Measurements from ENCODE around the gene LRP3. TPM values are rescaled to one million over a fixed set of nuclear protein-coding genes. Genes with fewer than 3 reads are reported as not detected.
"Not testable (repeated sequence)": the region's sequence is repeated elsewhere in the genome, so short reads cannot be mapped to it uniquely, and the experiment has no call there.

Gene LRP3
- 46.9 TPM for total RNA-seq (ENCODE audit: unreplicated experiment)
- long read RNA-seq, partial matches to known transcripts, result 0 of 2 reads
- long read RNA-seq, other reads (novel, unspliced or antisense), result 1 of 2 reads

DNA sequence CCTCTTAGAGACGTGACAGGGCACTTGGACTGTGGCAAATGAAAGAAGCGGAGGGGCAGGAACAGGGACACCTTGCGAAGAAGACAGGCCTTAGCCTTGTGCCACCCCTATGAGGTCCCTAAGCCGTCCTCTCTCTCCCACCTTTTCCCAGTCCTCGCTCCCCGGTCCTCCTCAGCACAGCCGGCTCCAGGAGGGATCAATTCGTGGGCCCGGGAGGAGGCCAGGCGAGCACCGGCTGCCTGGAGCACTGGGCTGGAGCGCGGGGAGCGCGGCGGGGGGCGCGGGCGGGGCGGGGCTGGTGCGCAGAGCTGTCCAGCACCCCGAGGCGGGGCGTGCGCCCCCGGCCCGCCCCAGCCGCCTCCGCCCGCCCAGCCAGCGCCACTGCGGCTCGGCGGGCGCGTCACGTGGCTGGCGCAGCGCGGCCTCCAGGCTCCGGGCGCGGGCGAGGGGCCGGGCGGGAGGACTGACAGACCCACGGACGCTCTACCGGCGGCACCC is at the start of gene LRP3:
Gene LRP3 (plus strand): TSS at position 466 of the 498 bp plus-strand sequence. CDS start 456 bp downstream, outside the sequence.
- peaks cover 10% of the 10 kb centered on the region for H3K9me3 Mint-ChIP-seq (ENCODE audit: unreplicated experiment)
- no peak within 1 kb of the TSS for H3K27ac Mint-ChIP-seq (ENCODE audit: unreplicated experiment)
- DNase-seq, result peak; percentile 65

GRCh38 chr19:33146209-33146608 is 47.9 kb upstream of the LRP3 start:
- DNase-seq, result no peak
- H3K9me3 Mint-ChIP-seq (ENCODE audit: unreplicated experiment), result no peaks in the 10 kb centered on the region
- no peak overlapping the region for H3K4me3 Mint-ChIP-seq (ENCODE audit: unreplicated experiment)
- no peaks in the 10 kb centered on the region for H3K36me3 Mint-ChIP-seq (ENCODE audit: unreplicated experiment)
- no peak overlapping the region for H3K27ac Mint-ChIP-seq (ENCODE audit: unreplicated experiment)
- no peaks in the 10 kb centered on the region for H3K4me1 Mint-ChIP-seq (ENCODE audit: low read depth, unreplicated experiment)
- no peak for TF ChIP-seq CTCF (IDR thresholded peaks at IDR 0.05; ENCODE audit: partially characterized antibody, unreplicated experiment)
- H3K27me3 Mint-ChIP-seq (ENCODE audit: unreplicated experiment), result peaks cover 3% of the 10 kb centered on the region

More for the DNA sequence above, at the start of gene LRP3:
- H3K4me3 Mint-ChIP-seq (ENCODE audit: unreplicated experiment), result peak within 1 kb of the TSS; percentile 88
- no peaks in the 10 kb centered on the region for H3K36me3 Mint-ChIP-seq (ENCODE audit: unreplicated experiment)
- no peak for TF ChIP-seq CTCF (IDR thresholded peaks at IDR 0.05; ENCODE audit: partially characterized antibody, unreplicated experiment)
- H3K27me3 Mint-ChIP-seq (ENCODE audit: unreplicated experiment), result peaks cover 6% of the 10 kb centered on the region
- H3K4me1 Mint-ChIP-seq (ENCODE audit: low read depth, unreplicated experiment), result no peaks in the 10 kb centered on the region

GRCh38 chr19:33147538-33147937 is 46.6 kb upstream of the LRP3 start:
- Mint-ChIP-seq H3K4me3 (ENCODE audit: unreplicated experiment) (no peak overlapping the region), H3K27ac (ENCODE audit: unreplicated experiment) (no peak overlapping the region), H3K36me3 (ENCODE audit: unreplicated experiment) (no peaks in the 10 kb centered on the region), H3K9me3 (ENCODE audit: unreplicated experiment) (no peaks in the 10 kb centered on the region), H3K4me1 (ENCODE audit: low read depth, unreplicated experiment) (no peaks in the 10 kb centered on the region), H3K27me3 (ENCODE audit: unreplicated experiment) (peaks cover 3% of the 10 kb centered on the region)
- TF ChIP-seq CTCF (IDR thresholded peaks at IDR 0.05; ENCODE audit: partially characterized antibody, unreplicated experiment), result no peak
- DNase-seq, result no peak

GRCh38 chr19:33150852-33151518 is 43.1 kb upstream of the LRP3 start:
- H3K4me3 Mint-ChIP-seq (ENCODE audit: unreplicated experiment), result no peak overlapping the region
- no peaks in the 10 kb centered on the region for H3K9me3 Mint-ChIP-seq (ENCODE audit: unreplicated experiment)
- DNase-seq, result no peak
- peaks cover 6% of the 10 kb centered on the region for H3K27me3 Mint-ChIP-seq (ENCODE audit: unreplicated experiment)
- no peak for TF ChIP-seq CTCF (IDR thresholded peaks at IDR 0.05; ENCODE audit: partially characterized antibody, unreplicated experiment)
- H3K27ac Mint-ChIP-seq (ENCODE audit: unreplicated experiment), result no peak overlapping the region
- H3K36me3 Mint-ChIP-seq (ENCODE audit: unreplicated experiment), result no peaks in the 10 kb centered on the region
- H3K4me1 Mint-ChIP-seq (ENCODE audit: low read depth, unreplicated experiment), result no peaks in the 10 kb centered on the region

DNA sequence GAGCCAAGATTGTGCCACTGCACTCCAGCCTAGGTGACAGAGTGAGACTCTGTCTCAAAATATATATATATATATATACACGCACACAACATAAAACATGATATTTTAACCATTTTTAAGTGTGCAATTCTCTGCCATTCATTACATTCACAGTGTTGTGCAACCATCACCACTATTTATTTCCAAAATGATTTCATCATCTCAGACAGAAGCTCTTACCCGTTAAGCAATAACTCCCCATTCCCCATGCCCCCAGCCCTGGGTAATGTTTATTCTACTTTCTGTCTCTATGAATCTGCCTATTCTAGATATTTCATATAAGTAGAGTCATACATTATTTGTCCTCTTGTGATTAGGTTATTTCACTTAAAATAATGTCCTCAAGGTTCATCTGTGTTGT is 42.0 kb upstream of the LRP3 start:
- no peaks in the 10 kb centered on the region for H3K4me1 Mint-ChIP-seq (ENCODE audit: low read depth, unreplicated experiment)
- no peaks in the 10 kb centered on the region for H3K36me3 Mint-ChIP-seq (ENCODE audit: unreplicated experiment)
- no peak for TF ChIP-seq CTCF (IDR thresholded peaks at IDR 0.05; ENCODE audit: partially characterized antibody, unreplicated experiment)
- H3K9me3 Mint-ChIP-seq (ENCODE audit: unreplicated experiment), result no peaks in the 10 kb centered on the region
- no peak overlapping the region for H3K4me3 Mint-ChIP-seq (ENCODE audit: unreplicated experiment)
- H3K27ac Mint-ChIP-seq (ENCODE audit: unreplicated experiment), result no peak overlapping the region
- H3K27me3 Mint-ChIP-seq (ENCODE audit: unreplicated experiment), result peaks cover 6% of the 10 kb centered on the region
- DNase-seq, result no peak

DNA sequence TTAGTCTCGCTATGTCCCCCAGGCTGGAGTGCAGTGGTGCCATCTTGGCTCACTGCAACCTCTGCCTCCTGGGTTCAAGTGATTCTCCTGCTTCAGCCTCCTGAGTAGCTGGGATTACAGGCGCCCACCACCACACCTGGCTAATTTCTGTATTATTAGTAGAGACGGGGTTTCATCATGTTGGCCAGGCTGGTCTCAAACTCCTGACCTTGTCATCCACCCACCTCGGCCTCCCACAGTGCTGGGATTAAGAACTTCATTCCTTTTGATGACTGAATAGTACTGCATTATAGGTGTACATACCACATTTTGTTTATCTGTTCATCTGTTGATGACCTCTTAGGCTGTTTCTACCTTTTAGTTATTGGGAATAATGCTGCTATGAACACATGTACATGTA is 41.5 kb upstream of the LRP3 start:
- H3K36me3 Mint-ChIP-seq (ENCODE audit: unreplicated experiment), result not testable (repeated sequence)

DNA sequence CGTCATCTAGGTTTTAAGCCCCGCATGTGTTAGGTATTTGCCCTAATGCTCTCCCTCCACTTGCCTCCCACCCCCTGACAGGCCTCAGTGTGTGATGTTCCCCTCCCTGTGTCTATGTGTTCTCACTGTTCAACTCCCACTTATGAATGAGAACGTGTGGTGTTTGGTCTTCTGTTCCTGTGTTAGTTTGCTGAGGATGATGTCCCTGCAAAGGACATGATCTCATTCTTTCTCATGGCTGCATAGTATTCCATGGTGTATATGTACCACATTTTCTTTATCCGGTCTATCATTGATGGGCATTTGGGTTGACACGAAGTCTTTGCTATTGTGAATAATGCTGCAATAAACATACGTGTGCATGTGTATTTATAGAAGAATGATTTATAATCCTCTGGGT is 39.8 kb upstream of the LRP3 start:
- DNase-seq; H3K27ac Mint-ChIP-seq (ENCODE audit: unreplicated experiment); H3K27me3 Mint-ChIP-seq (ENCODE audit: unreplicated experiment); H3K36me3 Mint-ChIP-seq (ENCODE audit: unreplicated experiment); H3K4me3 Mint-ChIP-seq (ENCODE audit: unreplicated experiment); H3K4me1 Mint-ChIP-seq (ENCODE audit: low read depth, unreplicated experiment); H3K9me3 Mint-ChIP-seq (ENCODE audit: unreplicated experiment): not testable (repeated sequence)

More for the DNA sequence above, 41.5 kb upstream of the LRP3 start:
- H3K4me3 Mint-ChIP-seq (ENCODE audit: unreplicated experiment); DNase-seq; H3K27ac Mint-ChIP-seq (ENCODE audit: unreplicated experiment); H3K9me3 Mint-ChIP-seq (ENCODE audit: unreplicated experiment); H3K4me1 Mint-ChIP-seq (ENCODE audit: low read depth, unreplicated experiment); H3K27me3 Mint-ChIP-seq (ENCODE audit: unreplicated experiment): not testable (repeated sequence)

All from glutamatergic neuron (in vitro differentiated cells).